GM12865 (cell line): Measurements from ENCODE around the gene PCNX2.
"Not testable (repeated sequence)": the region's sequence is repeated elsewhere in the genome, so short reads cannot be mapped to it uniquely, and the experiment has no call there.

Experiments
- DNase-seq: peaks from one replicate; pipeline ENCODE4 v3.0.0; 2010; ENCODE audit warnings: low read depth
- H3K4me3 ChIP-seq: 2 replicates; pipeline ENCODE4 v1.5.1; 2011; ENCODE audit warnings: mild to moderate bottlenecking, low read depth, low read length, control low read depth
- TF ChIP-seq, protein P1 (sequence below): IDR thresholded peaks from 2 replicates; pipeline ENCODE4 v1.5.1; 2011; ENCODE audit warnings: low read length, control low read depth, low read depth, inconsistent platforms; ENCODE audit not compliant: insufficient read depth; ENCODE audit errors: missing control alignments

The PCNX2 gene

DNA sequence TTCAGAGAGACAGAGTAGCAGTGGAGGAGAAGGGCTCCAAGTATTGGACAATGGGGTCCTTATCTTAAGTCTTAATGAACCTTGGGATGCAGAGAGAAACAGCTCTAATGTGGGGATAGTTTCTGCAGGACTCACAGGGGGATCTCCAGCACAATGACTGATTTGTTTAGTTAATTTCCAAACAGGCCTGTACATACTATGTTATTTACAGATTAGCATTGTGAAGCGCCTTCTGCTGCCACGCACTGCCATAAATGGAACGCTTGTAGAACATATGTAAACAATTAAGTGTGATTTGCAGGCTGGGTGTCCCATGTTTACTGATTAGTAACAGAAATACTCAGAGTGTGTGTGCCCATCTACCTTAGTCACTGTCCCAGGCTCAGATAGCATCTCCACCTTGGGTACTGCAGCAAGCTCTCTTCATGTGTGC lies 289.0 kb downstream of the PCNX2 start:
- TF ChIP-seq, protein P1, sequence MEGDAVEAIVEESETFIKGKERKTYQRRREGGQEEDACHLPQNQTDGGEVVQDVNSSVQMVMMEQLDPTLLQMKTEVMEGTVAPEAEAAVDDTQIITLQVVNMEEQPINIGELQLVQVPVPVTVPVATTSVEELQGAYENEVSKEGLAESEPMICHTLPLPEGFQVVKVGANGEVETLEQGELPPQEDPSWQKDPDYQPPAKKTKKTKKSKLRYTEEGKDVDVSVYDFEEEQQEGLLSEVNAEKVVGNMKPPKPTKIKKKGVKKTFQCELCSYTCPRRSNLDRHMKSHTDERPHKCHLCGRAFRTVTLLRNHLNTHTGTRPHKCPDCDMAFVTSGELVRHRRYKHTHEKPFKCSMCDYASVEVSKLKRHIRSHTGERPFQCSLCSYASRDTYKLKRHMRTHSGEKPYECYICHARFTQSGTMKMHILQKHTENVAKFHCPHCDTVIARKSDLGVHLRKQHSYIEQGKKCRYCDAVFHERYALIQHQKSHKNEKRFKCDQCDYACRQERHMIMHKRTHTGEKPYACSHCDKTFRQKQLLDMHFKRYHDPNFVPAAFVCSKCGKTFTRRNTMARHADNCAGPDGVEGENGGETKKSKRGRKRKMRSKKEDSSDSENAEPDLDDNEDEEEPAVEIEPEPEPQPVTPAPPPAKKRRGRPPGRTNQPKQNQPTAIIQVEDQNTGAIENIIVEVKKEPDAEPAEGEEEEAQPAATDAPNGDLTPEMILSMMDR = no peak
- DNase-seq = no peak
- H3K4me3 ChIP-seq = no peak overlapping the region

DNA sequence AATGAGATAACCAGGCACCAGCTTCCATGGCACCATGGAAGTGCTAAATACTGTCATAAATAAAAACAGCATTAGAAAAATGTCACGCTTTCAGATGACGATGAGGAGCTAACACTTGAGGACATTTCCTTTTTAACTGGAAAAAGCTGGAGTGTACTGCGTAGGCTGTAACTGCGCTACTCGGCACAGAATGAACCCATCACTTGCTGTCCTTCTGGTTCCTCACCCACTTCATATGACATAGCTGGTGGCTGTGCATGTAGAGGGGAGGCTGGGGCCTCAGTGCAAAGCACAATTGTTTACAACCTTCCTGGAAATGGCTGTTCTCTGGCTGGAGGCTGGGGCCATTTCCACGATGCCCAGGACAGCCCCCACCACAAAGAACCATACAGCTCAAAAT lies 289.4 kb downstream of the PCNX2 start:
- H3K4me3 ChIP-seq = no peak overlapping the region
- no peak for DNase-seq
- TF ChIP-seq, protein P1 = no peak

DNA sequence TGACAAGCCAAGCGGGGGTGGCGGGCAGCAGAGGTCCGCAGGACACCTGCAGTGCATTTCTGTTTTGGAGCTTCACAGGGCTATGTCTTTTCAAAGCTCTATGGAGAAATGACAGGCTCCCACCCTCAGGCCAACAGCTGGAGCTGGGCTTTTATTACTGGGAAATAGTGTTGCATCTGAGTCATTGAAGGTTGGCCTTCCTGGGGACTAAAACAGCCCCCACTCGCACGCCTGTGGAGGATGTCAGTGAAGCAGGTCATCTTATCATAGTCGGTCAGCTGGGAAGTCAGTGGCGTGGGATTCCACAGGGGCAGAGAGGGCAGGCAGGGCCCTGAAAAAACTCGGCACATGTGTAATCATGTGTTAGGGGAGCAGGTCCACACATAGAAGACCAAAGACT lies 289.8 kb downstream of the PCNX2 start:
- TF ChIP-seq, protein P1 = no peak
- DNase-seq = no peak
- no peak overlapping the region for H3K4me3 ChIP-seq

DNA sequence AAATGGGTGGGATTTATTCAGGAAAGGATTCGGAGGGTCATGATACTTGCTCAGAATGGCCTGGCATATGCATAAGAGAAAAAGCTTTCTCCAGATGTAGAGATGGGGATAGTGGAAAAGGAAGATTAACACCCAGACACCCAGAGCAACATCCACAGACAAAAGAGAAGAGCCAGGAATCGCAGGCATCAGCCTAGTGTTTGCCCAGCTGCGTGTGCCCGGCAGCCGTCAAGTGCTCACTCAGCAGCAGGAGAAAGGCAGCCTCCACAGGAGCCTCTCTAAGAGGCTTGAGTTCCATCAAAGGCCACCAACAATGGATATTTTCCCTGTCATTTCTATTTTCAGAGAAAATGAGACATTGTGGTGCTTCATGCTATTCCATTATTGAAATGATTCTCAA lies 290.4 kb downstream of the PCNX2 start:
- H3K4me3 ChIP-seq = no peak overlapping the region
- TF ChIP-seq, protein P1 = no peak
- no peak for DNase-seq

DNA sequence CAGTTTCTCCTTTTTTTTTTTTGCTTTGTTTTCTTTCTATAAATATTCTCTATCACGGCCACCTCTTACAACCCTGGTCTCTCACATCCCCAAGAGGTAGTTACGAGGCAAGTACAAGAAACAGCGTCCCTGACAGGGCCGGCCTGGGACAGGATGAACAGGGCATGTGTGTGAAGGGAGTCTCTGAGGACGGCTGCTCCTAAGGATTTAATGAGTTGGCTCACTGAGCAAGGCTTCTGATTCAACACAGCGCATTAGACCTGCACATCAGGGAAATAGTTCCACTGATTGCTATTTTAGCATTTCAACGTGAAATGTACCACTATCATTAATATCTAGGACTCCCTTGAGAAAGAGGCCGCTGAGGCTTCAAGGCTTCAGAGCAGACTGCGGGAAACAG lies 291.1 kb downstream of the PCNX2 start:
- no peak for DNase-seq
- H3K4me3 ChIP-seq = no peak overlapping the region
- TF ChIP-seq, protein P1 = no peak

DNA sequence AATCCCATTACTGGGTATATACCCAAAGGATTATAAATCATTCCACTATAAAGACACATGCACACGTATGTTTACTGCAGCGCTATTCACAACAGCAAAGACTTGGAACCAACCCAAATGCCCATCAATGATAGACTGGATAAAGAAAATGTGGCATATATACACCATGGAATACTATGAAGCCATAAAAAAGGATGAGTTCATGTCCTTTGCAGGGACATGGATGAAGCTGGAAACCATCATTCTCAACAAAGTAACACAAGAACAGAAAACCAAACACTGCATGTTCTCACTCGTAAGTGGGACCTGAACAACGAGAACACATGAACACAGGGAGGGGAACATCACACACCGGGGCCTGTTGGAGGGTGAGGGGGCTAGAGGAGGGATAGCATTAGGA lies 291.9 kb downstream of the PCNX2 start:
- not testable (repeated sequence) for H3K4me3 ChIP-seq, DNase-seq

DNA sequence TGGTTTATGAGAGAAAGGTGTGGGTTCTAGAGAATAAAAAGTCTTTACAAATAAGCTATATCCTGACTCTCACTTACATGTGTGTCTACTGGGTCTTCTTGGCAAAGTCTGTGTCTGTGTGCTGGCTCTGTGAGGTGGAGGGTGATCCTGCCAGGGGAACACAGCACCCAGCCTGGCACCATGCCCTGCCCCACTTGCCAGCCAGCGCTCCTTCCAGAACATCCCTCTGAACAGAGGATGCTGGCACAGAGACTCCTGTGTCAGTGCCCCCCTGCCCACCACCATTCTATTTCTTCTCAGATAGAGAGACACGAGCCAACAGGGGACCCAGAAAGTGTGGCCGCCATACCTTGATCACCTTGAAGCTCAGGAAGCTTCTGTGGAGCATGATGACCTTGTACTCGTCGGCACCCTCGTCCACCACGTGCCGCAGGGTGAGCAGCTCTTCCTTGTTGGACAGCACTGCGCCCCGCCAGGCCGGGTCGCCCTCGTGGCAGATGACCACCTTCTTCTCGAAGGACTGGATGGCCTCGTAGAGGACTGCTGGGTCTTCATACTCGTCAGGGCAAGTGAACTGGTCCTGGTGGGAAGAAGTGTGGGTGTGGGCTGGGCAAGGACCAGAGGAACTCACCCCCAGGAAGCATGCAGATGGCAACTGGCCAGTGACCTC lies 295.4 kb downstream of the PCNX2 start:
- no peak overlapping the region for H3K4me3 ChIP-seq
- TF ChIP-seq, protein P1 = no peak
- no peak for DNase-seq
